ENCODE results near the gene SAMD4B.
"Not testable (repeated sequence)": the region's sequence is repeated elsewhere in the genome, so short reads cannot be mapped to it uniquely, and the experiment has no call there.

Gene SAMD4B

GRCh38 chr19:39314016-39314728 is 28.0 kb upstream of the SAMD4B start:
- DNase-seq (ENCODE audit: low read depth): no peak

GRCh38 chr19:39315933-39316332 is 26.3 kb upstream of the SAMD4B start:
- DNase-seq (ENCODE audit: low read depth): no peak

GRCh38 chr19:39316627-39317321 is 25.4 kb upstream of the SAMD4B start:
- no peak for DNase-seq (ENCODE audit: low read depth)

- DNase-seq (ENCODE audit: low read depth): no peak
These were observed 24.7 kb upstream of the SAMD4B start for GRCh38 chr19:39317476-39317875.

- DNase-seq (ENCODE audit: low read depth): no peak
These were observed 24.1 kb upstream of the SAMD4B start for GRCh38 chr19:39318071-39318470.

GRCh38 chr19:39318690-39319089 is 23.5 kb upstream of the SAMD4B start:
- no peak for DNase-seq (ENCODE audit: low read depth)

GRCh38 chr19:39319098-39319891 is 22.9 kb upstream of the SAMD4B start:
- no peak for DNase-seq (ENCODE audit: low read depth)

GRCh38 chr19:39319892-39320248 is 22.4 kb upstream of the SAMD4B start:
- no peak for DNase-seq (ENCODE audit: low read depth)

- DNase-seq (ENCODE audit: low read depth): no peak
These were observed 20.9 kb upstream of the SAMD4B start for GRCh38 chr19:39321117-39321831.

- no peak for DNase-seq (ENCODE audit: low read depth)
These were observed 20.4 kb upstream of the SAMD4B start for GRCh38 chr19:39321832-39322176.

- DNase-seq (ENCODE audit: low read depth): no peak
These were observed 17.9 kb upstream of the SAMD4B start for GRCh38 chr19:39324242-39324842.

- no peak for DNase-seq (ENCODE audit: low read depth)
These were observed 16.2 kb upstream of the SAMD4B start for GRCh38 chr19:39325778-39326665.

- DNase-seq (ENCODE audit: low read depth): no peak
These were observed 14.7 kb upstream of the SAMD4B start for GRCh38 chr19:39327363-39328045.

GRCh38 chr19:39328046-39328705 is 14.0 kb upstream of the SAMD4B start:
- DNase-seq (ENCODE audit: low read depth): no peak

GRCh38 chr19:39329948-39330347 is 12.3 kb upstream of the SAMD4B start:
- no peak for DNase-seq (ENCODE audit: low read depth)

- DNase-seq (ENCODE audit: low read depth): no peak
These were observed 9.9 kb upstream of the SAMD4B start for GRCh38 chr19:39332293-39332692.

GRCh38 chr19:39332738-39333137 is 9.5 kb upstream of the SAMD4B start:
- DNase-seq (ENCODE audit: low read depth): not testable (repeated sequence)

- no peak for DNase-seq (ENCODE audit: low read depth)
These were observed 8.7 kb upstream of the SAMD4B start for GRCh38 chr19:39333507-39333906.

GRCh38 chr19:39334444-39334976 is 7.7 kb upstream of the SAMD4B start:
- no peak for DNase-seq (ENCODE audit: low read depth)

GRCh38 chr19:39335168-39335548 is 7.1 kb upstream of the SAMD4B start:
- DNase-seq (ENCODE audit: low read depth): no peak
